Uterus (tissue), 4 donors: ENCODE measurements around the gene ZNF101. TPM values are rescaled to one million over a fixed set of nuclear protein-coding genes. Genes with fewer than 3 reads are reported as not detected.

ENCODE experiments used
- DNase-seq, 2 donors: peaks; one replicate each; pipeline ENCODE4 v3.0.0-alpha.2; 2019 to 2020
- H3K27ac ChIP-seq, 2 donors: fragments of 200-600 bp; sonication (generic); 1 replicate in 1 of 2; 2 replicates in 1 of 2; pipeline ENCODE4 v1.5.1; 2016 to 2018
- H3K27me3 ChIP-seq, 2 donors: fragments of 200-600 bp; sonication (generic); one replicate each; pipeline ENCODE4 v1.5.1; 2018 to 2019; ENCODE audit warnings: control low read depth in 1 of 2
- H3K36me3 ChIP-seq, 2 donors: fragments of 200-600 bp; sonication (generic); one replicate each; pipeline ENCODE4 v1.5.1; 2019; ENCODE audit warnings: control low read depth in 1 of 2
- H3K4me1 ChIP-seq, 2 donors: fragments of 200-600 bp; sonication (generic); one replicate each; pipeline ENCODE4 v1.5.1; 2018 to 2019; ENCODE audit warnings: control low read depth in 1 of 2
- H3K4me3 ChIP-seq, 2 donors: fragments of 200-600 bp; sonication (generic); 1 replicate in 1 of 2; 2 replicates in 1 of 2; pipeline ENCODE4 v1.5.1; 2018 to 2019; ENCODE audit warnings: mild to moderate bottlenecking in 1 of 2
- H3K9me3 ChIP-seq, 2 donors: fragments of 200-600 bp; sonication (generic); one replicate each; pipeline ENCODE4 v1.5.1; 2019; ENCODE audit warnings: control low read depth in 1 of 2
- POLR2A ChIP-seq, 2 donors: fragments of 450-650 bp; IDR thresholded peaks; one replicate each; pipeline ENCODE4 v1.6.1; 2016; ENCODE audit warnings: antibody characterized with exemption in 2 of 2, mild to moderate bottlenecking in 1 of 2, moderate library complexity in 1 of 2
- intact Hi-C: fragments of 100-400 bp; cut with DNase I; formaldehyde crosslinking; loops from one replicate; pipeline ENCODE4 v1.15.1; 2023; ENCODE audit warnings: low total_unique reads
- total RNA-seq, 4 donors: library from RNA; depleted of rRNA in 3 of 4; stranded (reverse); fragments of >200 nt in 3 of 4; gene quantifications; one replicate each; pipeline versions ENCODE4 v1.1.0 to v1.2.4, GENCODE V29; 2014 to 2023
- TF ChIP-seq, protein P1 (sequence below), 4 experiments: fragments of 200-600 bp in 2 of 4; fragments of 450-650 bp in 2 of 4; sonication (generic) in 2 of 4; IDR thresholded peaks; one replicate each; pipeline ENCODE4 v1.5.1; 2016 to 2019; ENCODE audit warnings: antibody characterized with exemption in 4 of 4, mild to moderate bottlenecking in 2 of 4, moderate library complexity in 1 of 4
- donor health status: DM: yes; HTN: yes; CAD: no.

The ZNF101 gene
- total RNA-seq, result 10 to 100 TPM in 1 of 4 donors, 1 to 10 TPM in 3; 1.5 to 12.3 (median 9.9) TPM

DNA sequence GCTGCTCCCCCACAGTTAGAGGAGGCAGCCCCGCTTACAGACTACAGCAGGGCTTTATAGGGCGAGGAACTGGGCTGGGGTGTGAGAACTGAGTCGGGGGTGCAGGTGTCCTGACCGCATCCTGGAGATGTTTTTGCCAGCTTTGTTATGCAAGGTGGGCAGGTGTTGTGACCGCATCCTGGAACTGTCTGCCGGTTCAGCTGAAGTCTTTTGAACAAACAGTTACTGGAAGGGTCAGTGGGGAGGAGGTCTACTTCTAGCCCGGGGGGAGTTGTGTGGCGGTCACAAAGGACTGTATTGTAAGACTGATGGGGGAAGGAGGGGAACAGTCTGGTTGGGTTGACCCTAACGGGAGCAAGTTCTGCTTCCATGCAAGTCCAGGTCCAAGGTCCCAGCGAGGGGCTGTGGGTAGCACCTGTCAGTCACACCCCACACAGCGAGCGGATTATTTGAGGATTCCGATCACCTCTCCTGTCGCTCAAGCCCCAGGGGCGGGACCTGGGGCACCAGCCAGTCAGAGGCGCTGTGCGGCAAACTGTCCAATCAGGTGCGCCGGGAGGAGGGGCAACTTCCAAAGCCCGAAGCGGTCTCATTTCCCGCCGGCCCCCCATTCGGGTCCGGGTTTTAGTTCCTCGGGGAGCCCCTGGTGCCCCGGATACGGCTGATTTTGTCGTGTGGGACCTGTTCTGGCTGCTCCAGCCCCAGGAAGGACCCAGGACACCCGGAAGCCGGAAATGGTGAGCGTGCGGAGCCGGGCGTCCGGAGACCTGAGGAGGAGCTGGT lies at the start of gene ZNF101:
Gene ZNF101, plus strand, starts transcription at position 610 of the 783 bp plus-strand sequence. Its CDS starts 125 bp downstream, at position 735.
- Histone ChIP-seq H3K36me3 (no peaks in the 10 kb centered on the region), H3K27me3 (no peaks in the 10 kb centered on the region), H3K9me3 (no peaks in the 10 kb centered on the region), H3K4me1 (peaks cover 0 to 7% of the 10 kb centered on the region in 2 donors), H3K4me3 (peak within 1 kb of the TSS; percentile 60 to 92), H3K27ac (peak within 1 kb of the TSS; percentile 76 to 77)
- peak; percentile 91 for DNase-seq
- TF ChIP-seq POLR2A (IDR thresholded peaks at IDR 0.05), result peak in 1 of 2 donors; percentile 34
- TF ChIP-seq, protein P1, sequence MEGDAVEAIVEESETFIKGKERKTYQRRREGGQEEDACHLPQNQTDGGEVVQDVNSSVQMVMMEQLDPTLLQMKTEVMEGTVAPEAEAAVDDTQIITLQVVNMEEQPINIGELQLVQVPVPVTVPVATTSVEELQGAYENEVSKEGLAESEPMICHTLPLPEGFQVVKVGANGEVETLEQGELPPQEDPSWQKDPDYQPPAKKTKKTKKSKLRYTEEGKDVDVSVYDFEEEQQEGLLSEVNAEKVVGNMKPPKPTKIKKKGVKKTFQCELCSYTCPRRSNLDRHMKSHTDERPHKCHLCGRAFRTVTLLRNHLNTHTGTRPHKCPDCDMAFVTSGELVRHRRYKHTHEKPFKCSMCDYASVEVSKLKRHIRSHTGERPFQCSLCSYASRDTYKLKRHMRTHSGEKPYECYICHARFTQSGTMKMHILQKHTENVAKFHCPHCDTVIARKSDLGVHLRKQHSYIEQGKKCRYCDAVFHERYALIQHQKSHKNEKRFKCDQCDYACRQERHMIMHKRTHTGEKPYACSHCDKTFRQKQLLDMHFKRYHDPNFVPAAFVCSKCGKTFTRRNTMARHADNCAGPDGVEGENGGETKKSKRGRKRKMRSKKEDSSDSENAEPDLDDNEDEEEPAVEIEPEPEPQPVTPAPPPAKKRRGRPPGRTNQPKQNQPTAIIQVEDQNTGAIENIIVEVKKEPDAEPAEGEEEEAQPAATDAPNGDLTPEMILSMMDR (IDR thresholded peaks at IDR 0.05), result no peak
- intact Hi-C loops, result no loop called here

DNA sequence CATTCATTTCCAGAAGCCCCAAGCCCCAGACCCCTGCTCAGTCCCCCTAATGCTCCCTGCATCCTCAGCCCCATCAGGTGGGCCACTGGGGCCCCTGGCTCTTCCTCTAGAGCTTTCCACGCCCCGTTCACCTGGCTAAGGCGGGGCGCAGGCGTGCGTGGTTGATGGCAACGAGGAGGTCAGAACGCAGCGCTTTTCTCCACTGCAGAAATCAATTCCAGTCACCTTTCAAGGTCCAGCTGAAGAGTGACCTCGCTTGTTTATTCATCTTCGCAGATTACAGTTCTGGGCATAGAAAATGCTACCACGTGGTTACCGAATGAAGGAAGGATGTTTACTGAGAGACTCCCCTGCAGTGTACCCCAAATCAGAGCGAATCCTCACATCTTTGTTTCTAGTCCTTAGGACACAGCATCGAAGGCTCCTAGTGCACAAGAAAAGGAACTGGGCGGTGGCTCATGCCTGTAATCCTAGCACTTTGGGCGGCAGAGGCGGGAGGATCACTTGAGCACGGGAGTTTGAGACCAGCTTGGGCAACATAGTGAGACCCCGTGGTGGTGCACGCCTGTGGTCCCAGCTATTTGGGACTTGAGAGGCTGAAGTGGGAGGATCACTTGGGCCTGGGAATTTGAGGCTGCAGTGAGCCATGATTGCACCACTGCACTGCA lies 49.3 kb upstream of the ZNF101 start:
- H3K27ac ChIP-seq, result no peak overlapping the region
- intact Hi-C loops, result no loop called here
- H3K36me3 ChIP-seq, result no peaks in the 10 kb centered on the region
- no peak for TF ChIP-seq POLR2A (IDR thresholded peaks at IDR 0.05)
- TF ChIP-seq, protein P1 (IDR thresholded peaks at IDR 0.05), result no peak
- H3K27me3 ChIP-seq, result no peaks in the 10 kb centered on the region
- DNase-seq, result no peak
- H3K4me3 ChIP-seq, result peak overlapping the region in 1 of 2 donors; percentile 43
- no peaks in the 10 kb centered on the region for H3K4me1 ChIP-seq
- H3K9me3 ChIP-seq, result no peaks in the 10 kb centered on the region

DNA sequence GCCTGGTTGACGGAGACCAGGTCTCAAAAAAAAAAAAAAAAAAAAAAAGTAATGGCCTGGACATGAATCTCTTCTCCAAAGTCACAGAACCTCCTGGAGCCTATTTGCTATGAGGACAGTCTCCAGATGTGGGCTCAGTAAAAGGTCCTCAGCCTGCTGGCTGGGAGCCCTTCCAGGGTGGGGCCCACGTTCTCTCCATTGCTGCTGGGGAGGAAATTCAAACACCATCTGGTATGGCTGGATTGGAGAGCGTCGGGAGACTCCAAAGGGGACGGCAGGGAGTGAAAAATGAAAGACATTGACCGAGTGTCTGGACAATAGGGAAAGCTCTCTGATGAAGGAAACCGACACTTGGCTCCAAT lies 48.8 kb upstream of the ZNF101 start:
- DNase-seq, result no peak
- TF ChIP-seq, protein P1 (IDR thresholded peaks at IDR 0.05), result no peak
- TF ChIP-seq POLR2A (IDR thresholded peaks at IDR 0.05), result no peak
- Histone ChIP-seq H3K9me3 (no peaks in the 10 kb centered on the region), H3K4me1 (no peaks in the 10 kb centered on the region), H3K27ac (no peak overlapping the region), H3K36me3 (no peaks in the 10 kb centered on the region), H3K27me3 (no peaks in the 10 kb centered on the region), H3K4me3 (no peak overlapping the region)
- intact Hi-C loops, result no loop called here

DNA sequence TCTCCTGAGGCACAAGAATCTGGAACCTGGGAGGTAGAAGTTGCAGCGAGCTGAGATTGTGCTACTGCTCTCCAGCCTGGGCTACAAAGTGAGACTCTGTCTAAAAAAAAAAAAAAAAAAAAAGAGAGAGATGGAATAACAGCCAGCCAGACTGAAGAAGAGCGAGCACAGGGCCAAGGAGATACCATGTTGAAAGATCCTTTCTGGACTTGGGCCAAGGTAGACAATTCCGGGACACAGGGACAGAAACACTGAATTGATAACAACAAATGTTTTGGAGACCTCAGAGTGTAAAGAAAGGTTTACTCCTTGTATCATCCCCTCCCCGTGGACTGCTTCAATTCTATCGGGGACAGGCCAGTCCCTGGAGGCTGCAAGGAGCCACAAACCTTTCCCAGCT lies 45.3 kb upstream of the ZNF101 start:
- Histone ChIP-seq H3K4me1 (peaks cover 0 to 6% of the 10 kb centered on the region in 2 donors), H3K27ac (no peak overlapping the region), H3K4me3 (no peak overlapping the region), H3K9me3 (no peaks in the 10 kb centered on the region), H3K36me3 (no peaks in the 10 kb centered on the region), H3K27me3 (peaks cover 0 to 4% of the 10 kb centered on the region in 2 donors)
- intact Hi-C loops, result no loop called here
- DNase-seq, result no peak
- TF ChIP-seq, protein P1 (IDR thresholded peaks at IDR 0.05), result no peak
- TF ChIP-seq POLR2A (IDR thresholded peaks at IDR 0.05), result no peak

DNA sequence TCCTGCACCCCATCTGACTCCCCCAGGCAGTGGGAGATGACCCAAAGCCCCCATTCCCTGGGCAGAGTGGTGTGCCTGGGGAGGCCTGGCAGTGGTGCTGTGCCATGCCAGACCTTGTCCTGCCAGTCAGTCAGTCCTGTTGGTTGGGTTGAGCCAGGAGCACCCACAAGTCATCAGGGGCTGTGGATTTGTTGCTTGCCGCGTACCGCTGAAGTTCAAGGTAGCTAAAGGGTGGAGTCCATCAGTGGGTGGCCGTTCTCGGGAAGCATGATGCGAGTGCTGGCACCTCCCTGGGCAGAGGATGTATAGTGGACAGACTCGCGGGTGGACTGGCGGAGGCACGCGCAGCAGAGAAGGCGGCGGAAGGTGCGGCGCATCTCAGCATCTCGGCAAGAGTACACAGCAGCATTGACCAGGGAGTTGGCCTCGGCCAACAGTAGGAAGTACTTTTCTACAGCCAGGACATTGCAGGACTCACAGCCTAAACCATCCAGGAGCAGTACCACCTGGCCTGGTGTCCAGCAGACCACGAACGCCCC lies 44.5 kb upstream of the ZNF101 start:
- H3K4me3 ChIP-seq, result no peak overlapping the region
- H3K9me3 ChIP-seq, result no peaks in the 10 kb centered on the region
- intact Hi-C loops, result no loop called here

More for the DNA sequence above, 44.5 kb upstream of the ZNF101 start:
- DNase-seq, result no peak
- TF ChIP-seq, protein P1 (IDR thresholded peaks at IDR 0.05), result no peak
- TF ChIP-seq POLR2A (IDR thresholded peaks at IDR 0.05), result no peak
- Histone ChIP-seq H3K36me3 (no peaks in the 10 kb centered on the region), H3K27me3 (peaks cover 0 to 4% of the 10 kb centered on the region in 2 donors), H3K27ac (no peak overlapping the region), H3K4me1 (peaks cover 0 to 6% of the 10 kb centered on the region in 2 donors)
